Transverse colon (tissue), 4 donors: ENCODE data around the gene ATE1.

ENCODE experiments used
- EP300 ChIP-seq: sonication (generic); formaldehyde crosslinking; IDR thresholded peaks from one replicate; pipeline ENCODE4 v1.6.1; 2017; ENCODE audit warnings: antibody characterized with exemption, low read depth
- POLR2A ChIP-seq: fragments of 450-650 bp; IDR thresholded peaks from one replicate; pipeline ENCODE4 v1.6.1; 2016; ENCODE audit warnings: antibody characterized with exemption, mild to moderate bottlenecking, moderate library complexity
- POLR2AphosphoS5 ChIP-seq, 3 donors: sonication (generic); formaldehyde crosslinking; IDR thresholded peaks; one replicate each; pipeline ENCODE4 v1.6.1; 2016; ENCODE audit warnings: antibody characterized with exemption in 3 of 3
- TF ChIP-seq, protein P1 (sequence below), 5 experiments: fragments of 200-600 bp in 3 of 5; fragments of 450-650 bp in 2 of 5; sonication (generic) in 3 of 5; IDR thresholded peaks; 1 replicate in 2 of 5; 2 replicates in 3 of 5; pipeline ENCODE4 v1.5.1; 2016 to 2017; ENCODE audit warnings: antibody characterized with exemption in 5 of 5, inconsistent platforms in 3 of 5, mild to moderate bottlenecking in 2 of 5, moderate library complexity in 1 of 5

DNA sequence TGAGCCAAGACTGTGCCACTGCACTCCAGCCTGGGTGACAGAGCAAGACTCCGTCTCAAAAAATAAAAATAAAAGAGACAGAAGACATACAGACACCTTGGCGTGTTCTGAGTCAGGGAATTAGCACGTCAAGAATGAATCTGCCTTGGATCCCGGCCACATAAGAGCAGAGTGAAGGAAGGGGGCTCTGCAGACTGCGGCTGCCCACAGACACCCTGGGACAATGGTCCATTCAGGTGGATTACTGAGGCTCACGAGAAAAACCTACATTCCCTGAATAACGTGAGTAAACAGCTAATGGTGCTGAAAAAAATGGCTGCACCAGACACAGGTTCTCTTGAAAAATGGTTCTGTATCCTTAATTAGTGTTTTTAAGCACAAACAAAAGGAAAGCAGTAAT lies 229.5 kb downstream of the ATE1 start:
- TF ChIP-seq, protein P1, sequence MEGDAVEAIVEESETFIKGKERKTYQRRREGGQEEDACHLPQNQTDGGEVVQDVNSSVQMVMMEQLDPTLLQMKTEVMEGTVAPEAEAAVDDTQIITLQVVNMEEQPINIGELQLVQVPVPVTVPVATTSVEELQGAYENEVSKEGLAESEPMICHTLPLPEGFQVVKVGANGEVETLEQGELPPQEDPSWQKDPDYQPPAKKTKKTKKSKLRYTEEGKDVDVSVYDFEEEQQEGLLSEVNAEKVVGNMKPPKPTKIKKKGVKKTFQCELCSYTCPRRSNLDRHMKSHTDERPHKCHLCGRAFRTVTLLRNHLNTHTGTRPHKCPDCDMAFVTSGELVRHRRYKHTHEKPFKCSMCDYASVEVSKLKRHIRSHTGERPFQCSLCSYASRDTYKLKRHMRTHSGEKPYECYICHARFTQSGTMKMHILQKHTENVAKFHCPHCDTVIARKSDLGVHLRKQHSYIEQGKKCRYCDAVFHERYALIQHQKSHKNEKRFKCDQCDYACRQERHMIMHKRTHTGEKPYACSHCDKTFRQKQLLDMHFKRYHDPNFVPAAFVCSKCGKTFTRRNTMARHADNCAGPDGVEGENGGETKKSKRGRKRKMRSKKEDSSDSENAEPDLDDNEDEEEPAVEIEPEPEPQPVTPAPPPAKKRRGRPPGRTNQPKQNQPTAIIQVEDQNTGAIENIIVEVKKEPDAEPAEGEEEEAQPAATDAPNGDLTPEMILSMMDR (IDR thresholded peaks at IDR 0.05) = no peak
- TF ChIP-seq POLR2A = no peak
- no peak for TF ChIP-seq EP300
- no peak for TF ChIP-seq POLR2AphosphoS5 (IDR thresholded peaks at IDR 0.05)
